Measurements from ENCODE around the gene ENPP6.
"Not testable (repeated sequence)": the region's sequence is repeated elsewhere in the genome, so short reads cannot be mapped to it uniquely, and the experiment has no call there.

Gene ENPP6

GRCh38 chr4:184234155-184234554, 16.5 kb upstream of the ENPP6 start:
- DNase-seq: no peak

GRCh38 chr4:184232975-184233374, 15.3 kb upstream of the ENPP6 start:
- DNase-seq: no peak

- DNase-seq: no peak
These were observed 14.5 kb upstream of the ENPP6 start for GRCh38 chr4:184232202-184232601.

- DNase-seq: no peak
These were observed 13.9 kb upstream of the ENPP6 start for GRCh38 chr4:184231573-184231972.

- no peak for DNase-seq
These were observed 10.5 kb upstream of the ENPP6 start for GRCh38 chr4:184228056-184228705.

GRCh38 chr4:184216515-184216914, 1.2 kb downstream of the ENPP6 start:
- DNase-seq: no peak

GRCh38 chr4:184215709-184216328, 1.9 kb downstream of the ENPP6 start:
- peak; percentile 28 for DNase-seq

GRCh38 chr4:184214931-184215330, 2.7 kb downstream of the ENPP6 start:
- no peak for DNase-seq

GRCh38 chr4:184207734-184208607, 9.7 kb downstream of the ENPP6 start:
- DNase-seq: not testable (repeated sequence)

- DNase-seq: no peak
These were observed 12.4 kb downstream of the ENPP6 start for GRCh38 chr4:184205243-184205642.

- no peak for DNase-seq
These were observed 14.4 kb downstream of the ENPP6 start for GRCh38 chr4:184203300-184203699.

- no peak for DNase-seq
These were observed 16.5 kb downstream of the ENPP6 start for GRCh38 chr4:184201179-184201578.

- no peak for DNase-seq
These were observed 17.4 kb downstream of the ENPP6 start for GRCh38 chr4:184200296-184200695.

- DNase-seq: no peak
These were observed 17.9 kb downstream of the ENPP6 start for GRCh38 chr4:184199780-184200179.

- DNase-seq: no peak
These were observed 19.5 kb downstream of the ENPP6 start for GRCh38 chr4:184198190-184198589.

GRCh38 chr4:184197536-184198082, 20.1 kb downstream of the ENPP6 start:
- no peak for DNase-seq

GRCh38 chr4:184196730-184197385, 20.8 kb downstream of the ENPP6 start:
- no peak for DNase-seq

- DNase-seq: no peak
These were observed 23.8 kb downstream of the ENPP6 start for GRCh38 chr4:184193556-184194525.

- DNase-seq: no peak
These were observed 24.7 kb downstream of the ENPP6 start for GRCh38 chr4:184192933-184193332.

- no peak for DNase-seq
These were observed 26.4 kb downstream of the ENPP6 start for GRCh38 chr4:184191267-184191666.

- no peak for DNase-seq
These were observed 27.0 kb downstream of the ENPP6 start for GRCh38 chr4:184190711-184191110.

GRCh38 chr4:184189966-184190365, 27.7 kb downstream of the ENPP6 start:
- no peak for DNase-seq

Data from NCI-H1694 (cell line).